ENCODE results near the gene PNPLA2.

- TF ChIP-seq POLR2AphosphoS5 (IDR thresholded peaks at IDR 0.05) (no peak), POLR2A (IDR thresholded peaks at IDR 0.05) (no peak)
- TF ChIP-seq, protein P1, sequence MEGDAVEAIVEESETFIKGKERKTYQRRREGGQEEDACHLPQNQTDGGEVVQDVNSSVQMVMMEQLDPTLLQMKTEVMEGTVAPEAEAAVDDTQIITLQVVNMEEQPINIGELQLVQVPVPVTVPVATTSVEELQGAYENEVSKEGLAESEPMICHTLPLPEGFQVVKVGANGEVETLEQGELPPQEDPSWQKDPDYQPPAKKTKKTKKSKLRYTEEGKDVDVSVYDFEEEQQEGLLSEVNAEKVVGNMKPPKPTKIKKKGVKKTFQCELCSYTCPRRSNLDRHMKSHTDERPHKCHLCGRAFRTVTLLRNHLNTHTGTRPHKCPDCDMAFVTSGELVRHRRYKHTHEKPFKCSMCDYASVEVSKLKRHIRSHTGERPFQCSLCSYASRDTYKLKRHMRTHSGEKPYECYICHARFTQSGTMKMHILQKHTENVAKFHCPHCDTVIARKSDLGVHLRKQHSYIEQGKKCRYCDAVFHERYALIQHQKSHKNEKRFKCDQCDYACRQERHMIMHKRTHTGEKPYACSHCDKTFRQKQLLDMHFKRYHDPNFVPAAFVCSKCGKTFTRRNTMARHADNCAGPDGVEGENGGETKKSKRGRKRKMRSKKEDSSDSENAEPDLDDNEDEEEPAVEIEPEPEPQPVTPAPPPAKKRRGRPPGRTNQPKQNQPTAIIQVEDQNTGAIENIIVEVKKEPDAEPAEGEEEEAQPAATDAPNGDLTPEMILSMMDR (IDR thresholded peaks at IDR 0.05) = no peak
Measured at GRCh38 chr11:774873-775592, 43.7 kb upstream of the PNPLA2 start.
